Measurements from ENCODE around the gene PNMA6F. TPM values are rescaled to one million over a fixed set of nuclear protein-coding genes. Genes with fewer than 3 reads are reported as not detected.

PNMA6F gene
- total RNA-seq, 1 experiment from 2014 or later = not detected

DNA sequence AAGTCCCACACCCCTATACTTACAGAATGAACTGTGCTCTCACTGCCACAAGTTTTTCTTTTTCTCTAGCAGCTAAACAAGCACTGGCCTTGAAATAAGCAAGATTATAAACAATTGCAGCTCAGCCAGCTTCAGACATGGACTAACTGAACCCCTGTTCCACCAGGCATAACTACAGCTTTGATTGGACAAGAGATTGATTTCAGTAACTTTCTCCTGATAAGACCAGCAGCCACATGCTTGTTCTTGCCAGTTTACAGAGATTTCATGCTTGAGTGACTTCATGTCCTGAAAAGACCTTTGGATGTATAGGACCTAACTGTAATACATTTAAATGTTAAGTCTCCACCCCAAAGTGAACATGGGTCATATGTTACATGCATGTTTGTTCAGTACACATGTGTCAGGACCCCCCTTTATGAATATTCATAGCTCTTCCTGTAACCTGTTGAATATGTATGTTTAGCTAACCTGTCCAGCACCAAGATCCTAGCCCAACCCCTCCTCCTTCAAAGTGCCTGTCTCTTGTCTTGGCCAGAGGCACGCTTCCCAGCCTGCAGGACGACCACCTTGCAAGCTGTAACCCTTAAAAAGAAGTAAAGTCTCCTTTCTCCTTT is 40.3 kb upstream of the PNMA6F start:
- no peaks in the 10 kb centered on the region for H4K20me1 ChIP-seq (ENCODE audit: insufficient read depth)
- H3K9me3 ChIP-seq (ENCODE audit: control insufficient read depth in 1 of 2, insufficient read depth in 1 of 2, low read depth in 1 of 2, low read length in 2 of 2) = no peaks in the 10 kb centered on the region
- no peaks in the 10 kb centered on the region for H3K4me1 ChIP-seq (ENCODE audit: control insufficient read depth in 1 of 2, insufficient read depth in 2 of 2, low read length in 2 of 2)
- no peaks in the 10 kb centered on the region for H3K36me3 ChIP-seq (ENCODE audit: control insufficient read depth in 1 of 2, insufficient read depth in 2 of 2, low read length in 2 of 2)
- ChIA-PET RAD21 (ENCODE audit: low non-redundant PET in 1 of 2, low total read pairs in 2 of 2, uncharacterized antibody in 2 of 2, unreplicated experiment in 2 of 2) (no interaction called here), CTCF (no interaction called here), POLR2A (no interaction called here)
- H3K79me2 ChIP-seq (ENCODE audit: insufficient read depth, low read length) = no peaks in the 10 kb centered on the region
- intact Hi-C loops (cut with micrococcal nuclease) = no loop called here
- TF ChIP-seq POLR2A (IDR thresholded peaks at IDR 0.05; ENCODE audit: borderline replicate concordance, extremely low read depth, insufficient read depth, insufficient read length) (no peak), YY1 (IDR thresholded peaks at IDR 0.05; ENCODE audit: extremely low read depth, insufficient replicate concordance, low read depth, low read length) (no peak), EGR1 (IDR thresholded peaks at IDR 0.05; ENCODE audit: low read depth) (no peak), ELF1 (IDR thresholded peaks at IDR 0.05; ENCODE audit: borderline replicate concordance, low read depth) (no peak), CBX3 (IDR thresholded peaks at IDR 0.05; ENCODE audit: low read depth) (no peak), ZNF274 (IDR thresholded peaks at IDR 0.05; ENCODE audit: low read depth, low read length) (no peak), ZFX (IDR thresholded peaks at IDR 0.05) (no peak), RAD21 (IDR thresholded peaks at IDR 0.05; ENCODE audit: low read depth) (no peak), SRF (IDR thresholded peaks at IDR 0.05; ENCODE audit: low read depth) (no peak), EZH2phosphoT487 (IDR thresholded peaks at IDR 0.05; ENCODE audit: borderline replicate concordance) (no peak), CEBPB (IDR thresholded peaks at IDR 0.05; ENCODE audit: low read depth) (no peak), POLR2AphosphoS5 (IDR thresholded peaks at IDR 0.05; ENCODE audit: low read depth, low read length) (no peak), FOSL1 (IDR thresholded peaks at IDR 0.05; ENCODE audit: low read depth) (no peak), TCF7L2 (IDR thresholded peaks at IDR 0.05; ENCODE audit: borderline replicate concordance, extremely low read depth, insufficient read depth, insufficient read length) (no peak), JUND (IDR thresholded peaks at IDR 0.05) (no peak)
- TF ChIP-seq, protein P1, sequence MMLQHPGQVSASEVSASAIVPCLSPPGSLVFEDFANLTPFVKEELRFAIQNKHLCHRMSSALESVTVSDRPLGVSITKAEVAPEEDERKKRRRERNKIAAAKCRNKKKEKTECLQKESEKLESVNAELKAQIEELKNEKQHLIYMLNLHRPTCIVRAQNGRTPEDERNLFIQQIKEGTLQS (IDR thresholded peaks at IDR 0.05) = no peak
- TF ChIP-seq, protein P2, sequence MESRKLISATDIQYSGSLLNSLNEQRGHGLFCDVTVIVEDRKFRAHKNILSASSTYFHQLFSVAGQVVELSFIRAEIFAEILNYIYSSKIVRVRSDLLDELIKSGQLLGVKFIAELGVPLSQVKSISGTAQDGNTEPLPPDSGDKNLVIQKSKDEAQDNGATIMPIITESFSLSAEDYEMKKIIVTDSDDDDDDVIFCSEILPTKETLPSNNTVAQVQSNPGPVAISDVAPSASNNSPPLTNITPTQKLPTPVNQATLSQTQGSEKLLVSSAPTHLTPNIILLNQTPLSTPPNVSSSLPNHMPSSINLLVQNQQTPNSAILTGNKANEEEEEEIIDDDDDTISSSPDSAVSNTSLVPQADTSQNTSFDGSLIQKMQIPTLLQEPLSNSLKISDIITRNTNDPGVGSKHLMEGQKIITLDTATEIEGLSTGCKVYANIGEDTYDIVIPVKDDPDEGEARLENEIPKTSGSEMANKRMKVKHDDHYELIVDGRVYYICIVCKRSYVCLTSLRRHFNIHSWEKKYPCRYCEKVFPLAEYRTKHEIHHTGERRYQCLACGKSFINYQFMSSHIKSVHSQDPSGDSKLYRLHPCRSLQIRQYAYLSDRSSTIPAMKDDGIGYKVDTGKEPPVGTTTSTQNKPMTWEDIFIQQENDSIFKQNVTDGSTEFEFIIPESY (IDR thresholded peaks at IDR 0.05; ENCODE audit: extremely low read depth, insufficient replicate concordance, low read length) = no peak
- TF ChIP-seq, protein P3, sequence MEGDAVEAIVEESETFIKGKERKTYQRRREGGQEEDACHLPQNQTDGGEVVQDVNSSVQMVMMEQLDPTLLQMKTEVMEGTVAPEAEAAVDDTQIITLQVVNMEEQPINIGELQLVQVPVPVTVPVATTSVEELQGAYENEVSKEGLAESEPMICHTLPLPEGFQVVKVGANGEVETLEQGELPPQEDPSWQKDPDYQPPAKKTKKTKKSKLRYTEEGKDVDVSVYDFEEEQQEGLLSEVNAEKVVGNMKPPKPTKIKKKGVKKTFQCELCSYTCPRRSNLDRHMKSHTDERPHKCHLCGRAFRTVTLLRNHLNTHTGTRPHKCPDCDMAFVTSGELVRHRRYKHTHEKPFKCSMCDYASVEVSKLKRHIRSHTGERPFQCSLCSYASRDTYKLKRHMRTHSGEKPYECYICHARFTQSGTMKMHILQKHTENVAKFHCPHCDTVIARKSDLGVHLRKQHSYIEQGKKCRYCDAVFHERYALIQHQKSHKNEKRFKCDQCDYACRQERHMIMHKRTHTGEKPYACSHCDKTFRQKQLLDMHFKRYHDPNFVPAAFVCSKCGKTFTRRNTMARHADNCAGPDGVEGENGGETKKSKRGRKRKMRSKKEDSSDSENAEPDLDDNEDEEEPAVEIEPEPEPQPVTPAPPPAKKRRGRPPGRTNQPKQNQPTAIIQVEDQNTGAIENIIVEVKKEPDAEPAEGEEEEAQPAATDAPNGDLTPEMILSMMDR (IDR thresholded peaks at IDR 0.05 in 2 of 3, conservative IDR thresholded peaks at IDR 0.05 in 1 of 3; ENCODE audit: borderline replicate concordance in 1 of 3, insufficient read depth in 1 of 3, low read depth in 2 of 3, low read length in 2 of 3) = no peak
- TF ChIP-seq, protein P4, sequence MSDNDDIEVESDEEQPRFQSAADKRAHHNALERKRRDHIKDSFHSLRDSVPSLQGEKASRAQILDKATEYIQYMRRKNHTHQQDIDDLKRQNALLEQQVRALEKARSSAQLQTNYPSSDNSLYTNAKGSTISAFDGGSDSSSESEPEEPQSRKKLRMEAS (IDR thresholded peaks at IDR 0.05) = no peak
- H3K27ac ChIP-seq (ENCODE audit: low read depth, low read length) = no peak overlapping the region
- no peak for DNase-seq (ENCODE audit: low read depth, low spot score)
- no peak for ATAC-seq
- H3K27me3 ChIP-seq (ENCODE audit: insufficient read depth, low read length) = peaks cover 4% of the 10 kb centered on the region; the same call in 1 of the 2 replicates
- H3K4me2 ChIP-seq (ENCODE audit: low read length) = no peak overlapping the region
- no TSS peak for BruUV-seq (replicated peaks)
- no peak overlapping the region for H3K4me3 ChIP-seq (replicated peaks in 1 of 2; ENCODE audit: low read depth in 1 of 2, low read length in 2 of 2)
- H3K9me2 ChIP-seq (ENCODE audit: insufficient read depth) = no peaks in the 10 kb centered on the region
- H3K9ac ChIP-seq (ENCODE audit: low read length) = no peak overlapping the region
- no peak overlapping the region for H2AFZ ChIP-seq (ENCODE audit: low read depth, low read length, poor library complexity, severe bottlenecking)

Measured in HCT116 (cell line).